ENCODE results near the gene PTGIR.

- no peak for TF ChIP-seq POLR2AphosphoS5 (IDR thresholded peaks at IDR 0.05; ENCODE audit: low read depth, low read length)
- TF ChIP-seq TAF1 (IDR thresholded peaks at IDR 0.05; ENCODE audit: borderline replicate concordance, low read depth, low read length): no peak
- TF ChIP-seq POLR2A (IDR thresholded peaks at IDR 0.05; ENCODE audit: low read depth, low read length): no peak
Measured at GRCh38 chr19:46608178-46608577, 16.7 kb downstream of the PTGIR start.
